ENCODE results near the gene LRIG1. TPM values are rescaled to one million over a fixed set of nuclear protein-coding genes. Genes with fewer than 3 reads are reported as not detected.

Gene LRIG1
- total and polyA plus RNA-seq, 5 donors from 2014 or later = 46.7 to 81.3 (median 67.3) TPM

GRCh38 chr3:66396161-66396760 is 104.6 kb downstream of the LRIG1 start:
- H3K9me3 ChIP-seq (ENCODE audit: control insufficient read depth in 2 of 2, low read length in 2 of 2) = no peaks in the 10 kb centered on the region
- H3K27me3 ChIP-seq (ENCODE audit: control insufficient read depth, insufficient read depth, low read length) = no peaks in the 10 kb centered on the region
- H3K4me1 ChIP-seq (ENCODE audit: control insufficient read depth, insufficient read depth, low read length, poor library complexity, severe bottlenecking) = peaks cover 32% of the 10 kb centered on the region
- peaks cover 46% of the 10 kb centered on the region for H3K36me3 Mint-ChIP-seq
- peaks cover 11 to 48% (median 38%) of the 10 kb centered on the region in 4 donors for H3K4me1 Mint-ChIP-seq
- no peak overlapping the region for H3K27ac ChIP-seq (ENCODE audit: insufficient read depth, low read length, poor library complexity, severe bottlenecking)
- ATAC-seq (ENCODE audit: low read depth in 2 of 2) (no peak), DNase-seq (no peak)
- no peak overlapping the region for H3K4me3 Mint-ChIP-seq
- peak overlapping the region; percentile 72 to 99 (median 79) for H3K27ac Mint-ChIP-seq
- H3K9me3 Mint-ChIP-seq = peaks cover 0 to 2% (median 0%) of the 10 kb centered on the region in 7 donors
- no peak overlapping the region for H3K4me3 ChIP-seq (ENCODE audit: low read depth, low read length)
- peaks cover 63% of the 10 kb centered on the region for H3K36me3 ChIP-seq (ENCODE audit: control insufficient read depth, insufficient read depth, low read length)
- no peaks in the 10 kb centered on the region for H3K27me3 Mint-ChIP-seq

- peak overlapping the region; percentile 94 to 99 (median 96) for H3K27ac Mint-ChIP-seq
- peaks cover 49% of the 10 kb centered on the region for H3K36me3 Mint-ChIP-seq
- no peaks in the 10 kb centered on the region for H3K9me3 ChIP-seq (ENCODE audit: control insufficient read depth in 2 of 2, low read length in 2 of 2)
Observed at GRCh38 chr3:66395635-66396034, 105.2 kb downstream of the LRIG1 start.

GRCh38 chr3:66394753-66395249 is 106.0 kb downstream of the LRIG1 start:
- ATAC-seq (ENCODE audit: low read depth in 2 of 2) (no peak), DNase-seq (no peak)
- H3K27ac Mint-ChIP-seq = peak overlapping the region; percentile 96 to 99 (median 98)
- Histone ChIP-seq H3K9me3 (ENCODE audit: control insufficient read depth in 2 of 2, low read length in 2 of 2) (no peaks in the 10 kb centered on the region), H3K4me1 (ENCODE audit: control insufficient read depth, insufficient read depth, low read length, poor library complexity, severe bottlenecking) (peaks cover 35% of the 10 kb centered on the region), H3K36me3 (ENCODE audit: control insufficient read depth, insufficient read depth, low read length) (peaks cover 63% of the 10 kb centered on the region), H3K27me3 (ENCODE audit: control insufficient read depth, insufficient read depth, low read length) (no peaks in the 10 kb centered on the region), H3K4me3 (ENCODE audit: low read depth, low read length) (no peak overlapping the region), H3K27ac (ENCODE audit: insufficient read depth, low read length, poor library complexity, severe bottlenecking) (peak overlapping the region; percentile 72)
- peaks cover 0 to 2% (median 0%) of the 10 kb centered on the region in 7 donors for H3K9me3 Mint-ChIP-seq
- peaks cover 52% of the 10 kb centered on the region for H3K36me3 Mint-ChIP-seq
- peaks cover 19 to 62% (median 51%) of the 10 kb centered on the region in 4 donors for H3K4me1 Mint-ChIP-seq
- H3K27me3 Mint-ChIP-seq = no peaks in the 10 kb centered on the region
- peak overlapping the region; percentile 70 to 97 (median 87) for H3K4me3 Mint-ChIP-seq

More at GRCh38 chr3:66395635-66396034, 105.2 kb downstream of the LRIG1 start:
- H3K4me1 ChIP-seq (ENCODE audit: control insufficient read depth, insufficient read depth, low read length, poor library complexity, severe bottlenecking) = peaks cover 32% of the 10 kb centered on the region
- H3K27ac ChIP-seq (ENCODE audit: insufficient read depth, low read length, poor library complexity, severe bottlenecking) = no peak overlapping the region
- no peaks in the 10 kb centered on the region for H3K27me3 Mint-ChIP-seq
- H3K27me3 ChIP-seq (ENCODE audit: control insufficient read depth, insufficient read depth, low read length) = no peaks in the 10 kb centered on the region
- H3K4me3 Mint-ChIP-seq = no peak overlapping the region
- DNase-seq = no peak
- ATAC-seq (ENCODE audit: low read depth in 2 of 2) = no peak
- peaks cover 15 to 54% (median 44%) of the 10 kb centered on the region in 4 donors for H3K4me1 Mint-ChIP-seq
- no peak overlapping the region for H3K4me3 ChIP-seq (ENCODE audit: low read depth, low read length)
- peaks cover 0 to 2% (median 0%) of the 10 kb centered on the region in 7 donors for H3K9me3 Mint-ChIP-seq
- peaks cover 63% of the 10 kb centered on the region for H3K36me3 ChIP-seq (ENCODE audit: control insufficient read depth, insufficient read depth, low read length)

GRCh38 chr3:66394019-66394752 is 106.6 kb downstream of the LRIG1 start:
- peak; percentile 96 to 98 for ATAC-seq (ENCODE audit: low read depth in 2 of 2)
- H3K4me3 ChIP-seq (ENCODE audit: low read depth, low read length) = peak overlapping the region; percentile 82
- H3K4me1 ChIP-seq (ENCODE audit: control insufficient read depth, insufficient read depth, low read length, poor library complexity, severe bottlenecking) = peaks cover 40% of the 10 kb centered on the region

GRCh38 chr3:66393333-66394005 is 107.4 kb downstream of the LRIG1 start:
- Mint-ChIP-seq H3K36me3 (peaks cover 57% of the 10 kb centered on the region), H3K4me1 (peaks cover 30 to 76% (median 63%) of the 10 kb centered on the region in 4 donors), H3K27ac (peak overlapping the region; percentile 96 to 99 (median 98)), H3K4me3 (peak overlapping the region; percentile 82 to 98 (median 94)), H3K27me3 (no peaks in the 10 kb centered on the region), H3K9me3 (peaks cover 0 to 2% (median 0%) of the 10 kb centered on the region in 7 donors)
- DNase-seq (no peak), ATAC-seq (ENCODE audit: low read depth in 2 of 2) (peak; percentile 38 to 51)
- peaks cover 42% of the 10 kb centered on the region for H3K4me1 ChIP-seq (ENCODE audit: control insufficient read depth, insufficient read depth, low read length, poor library complexity, severe bottlenecking)
- H3K9me3 ChIP-seq (ENCODE audit: control insufficient read depth in 2 of 2, low read length in 2 of 2) = no peaks in the 10 kb centered on the region
- H3K4me3 ChIP-seq (ENCODE audit: low read depth, low read length) = peak overlapping the region; percentile 82
- no peaks in the 10 kb centered on the region for H3K27me3 ChIP-seq (ENCODE audit: control insufficient read depth, insufficient read depth, low read length)
- H3K27ac ChIP-seq (ENCODE audit: insufficient read depth, low read length, poor library complexity, severe bottlenecking) = peak overlapping the region; percentile 72
- H3K36me3 ChIP-seq (ENCODE audit: control insufficient read depth, insufficient read depth, low read length) = peaks cover 54% of the 10 kb centered on the region

More at GRCh38 chr3:66394019-66394752, 106.6 kb downstream of the LRIG1 start:
- Mint-ChIP-seq H3K27ac (peak overlapping the region; percentile 96 to 99 (median 98)), H3K27me3 (no peaks in the 10 kb centered on the region), H3K4me3 (peak overlapping the region; percentile 82 to 98 (median 94)), H3K9me3 (peaks cover 0 to 2% (median 0%) of the 10 kb centered on the region in 7 donors), H3K36me3 (peaks cover 52% of the 10 kb centered on the region), H3K4me1 (peaks cover 25 to 69% (median 58%) of the 10 kb centered on the region in 4 donors)
- Histone ChIP-seq H3K9me3 (ENCODE audit: control insufficient read depth in 2 of 2, low read length in 2 of 2) (no peaks in the 10 kb centered on the region), H3K27ac (ENCODE audit: insufficient read depth, low read length, poor library complexity, severe bottlenecking) (peak overlapping the region; percentile 72), H3K36me3 (ENCODE audit: control insufficient read depth, insufficient read depth, low read length) (peaks cover 61% of the 10 kb centered on the region), H3K27me3 (ENCODE audit: control insufficient read depth, insufficient read depth, low read length) (no peaks in the 10 kb centered on the region)
- peak; percentile 31 to 92 (median 81) for DNase-seq

GRCh38 chr3:66392966-66393332 is 107.9 kb downstream of the LRIG1 start:
- Mint-ChIP-seq H3K4me1 (peaks cover 36 to 78% (median 67%) of the 10 kb centered on the region in 4 donors), H3K9me3 (peaks cover 0 to 4% (median 0%) of the 10 kb centered on the region in 7 donors), H3K4me3 (peak overlapping the region; percentile 82 to 98 (median 94)), H3K27me3 (no peaks in the 10 kb centered on the region), H3K36me3 (peaks cover 60% of the 10 kb centered on the region), H3K27ac (peak overlapping the region; percentile 96 to 99 (median 98))
- DNase-seq = no peak
- H3K36me3 ChIP-seq (ENCODE audit: control insufficient read depth, insufficient read depth, low read length) = peaks cover 53% of the 10 kb centered on the region
- no peaks in the 10 kb centered on the region for H3K27me3 ChIP-seq (ENCODE audit: control insufficient read depth, insufficient read depth, low read length)
- H3K4me1 ChIP-seq (ENCODE audit: control insufficient read depth, insufficient read depth, low read length, poor library complexity, severe bottlenecking) = peaks cover 42% of the 10 kb centered on the region
- H3K4me3 ChIP-seq (ENCODE audit: low read depth, low read length) = peak overlapping the region; percentile 82
- peak overlapping the region; percentile 72 for H3K27ac ChIP-seq (ENCODE audit: insufficient read depth, low read length, poor library complexity, severe bottlenecking)
- no peaks in the 10 kb centered on the region for H3K9me3 ChIP-seq (ENCODE audit: control insufficient read depth in 2 of 2, low read length in 2 of 2)
- no peak for ATAC-seq (ENCODE audit: low read depth in 2 of 2)

GRCh38 chr3:66392512-66392911 is 108.3 kb downstream of the LRIG1 start:
- Histone ChIP-seq H3K27ac (ENCODE audit: insufficient read depth, low read length, poor library complexity, severe bottlenecking) (peak overlapping the region; percentile 72), H3K9me3 (ENCODE audit: control insufficient read depth in 2 of 2, low read length in 2 of 2) (no peaks in the 10 kb centered on the region), H3K36me3 (ENCODE audit: control insufficient read depth, insufficient read depth, low read length) (peaks cover 48% of the 10 kb centered on the region), H3K4me3 (ENCODE audit: low read depth, low read length) (peak overlapping the region; percentile 82), H3K4me1 (ENCODE audit: control insufficient read depth, insufficient read depth, low read length, poor library complexity, severe bottlenecking) (peaks cover 42% of the 10 kb centered on the region), H3K27me3 (ENCODE audit: control insufficient read depth, insufficient read depth, low read length) (no peaks in the 10 kb centered on the region)
- Mint-ChIP-seq H3K4me3 (peak overlapping the region; percentile 82 to 98 (median 94)), H3K27ac (peak overlapping the region; percentile 96 to 99 (median 98)), H3K9me3 (peaks cover 0 to 4% (median 0%) of the 10 kb centered on the region in 7 donors), H3K27me3 (no peaks in the 10 kb centered on the region), H3K36me3 (peaks cover 57% of the 10 kb centered on the region), H3K4me1 (peaks cover 36 to 76% (median 68%) of the 10 kb centered on the region in 4 donors)
- ATAC-seq (ENCODE audit: low read depth in 2 of 2) = no peak
- no peak for DNase-seq

All from CD4-positive, CD25-positive, alpha-beta regulatory T cell (primary cell).